GM20000 (cell line): ENCODE data around the gene TSPAN10.

Experiments
- DNase-seq: peaks from one replicate; pipeline ENCODE4 v3.0.0; 2012; ENCODE audit warnings: low spot score
- CTCF ChIP-seq: IDR thresholded peaks from 2 replicates; pipeline ENCODE4 v1.5.1; 2012; ENCODE audit warnings: mild to moderate bottlenecking, control low read depth; ENCODE audit errors: extremely low read depth, missing control alignments

The TSPAN10 gene

GRCh38 chr17:81601525-81602120 lies 35.4 kb upstream of the TSPAN10 start:
- peak; percentile 80 for DNase-seq
- peak; percentile 69 for TF ChIP-seq CTCF

GRCh38 chr17:81603846-81604610 lies 33.0 kb upstream of the TSPAN10 start:
- no peak for TF ChIP-seq CTCF
- DNase-seq: no peak

- no peak for TF ChIP-seq CTCF
- no peak for DNase-seq
These were observed 29.6 kb upstream of the TSPAN10 start for GRCh38 chr17:81607431-81607830.

- no peak for DNase-seq
- TF ChIP-seq CTCF: no peak
These were observed 28.9 kb upstream of the TSPAN10 start for GRCh38 chr17:81608082-81608481.

GRCh38 chr17:81608605-81609004 lies 28.4 kb upstream of the TSPAN10 start:
- no peak for TF ChIP-seq CTCF
- DNase-seq: no peak

- TF ChIP-seq CTCF: no peak
- DNase-seq: no peak
These were observed 27.3 kb upstream of the TSPAN10 start for GRCh38 chr17:81609541-81610311.

GRCh38 chr17:81612172-81612970 lies 24.6 kb upstream of the TSPAN10 start:
- DNase-seq: no peak
- no peak for TF ChIP-seq CTCF
